GM18873 (cell line): ENCODE results near the gene RNF14.

Experiments used
- ATAC-seq: cut with Tn5 transposase; IDR thresholded peaks from one replicate; pipeline ENCODE4 v1.9.1; 2021; ENCODE audit warnings: mild to moderate bottlenecking, moderate library complexity, moderate number of reproducible peaks; ENCODE audit not compliant: unreplicated experiment, low FRiP score

RNF14 gene

DNA sequence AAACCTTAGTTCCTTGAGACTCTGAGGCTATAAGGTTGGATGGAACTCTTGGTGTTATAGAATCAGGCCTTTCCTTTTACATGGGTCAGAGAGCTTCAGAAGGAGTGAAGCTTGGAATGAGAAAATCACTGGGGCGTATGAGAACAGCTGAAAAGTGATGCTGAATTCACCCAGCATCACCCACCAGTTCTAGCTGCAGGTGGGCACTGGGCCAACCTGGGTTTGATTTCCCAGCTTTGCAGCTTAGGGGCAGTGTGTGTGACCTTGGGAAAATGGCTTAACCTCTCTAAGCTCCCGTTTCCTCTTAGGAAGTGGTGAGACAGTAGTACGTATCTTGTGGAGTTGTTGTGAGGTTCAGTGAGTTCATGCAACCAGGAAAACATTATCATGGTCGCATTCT, 21.6 kb upstream of the RNF14 start:
- ATAC-seq = no peak

DNA sequence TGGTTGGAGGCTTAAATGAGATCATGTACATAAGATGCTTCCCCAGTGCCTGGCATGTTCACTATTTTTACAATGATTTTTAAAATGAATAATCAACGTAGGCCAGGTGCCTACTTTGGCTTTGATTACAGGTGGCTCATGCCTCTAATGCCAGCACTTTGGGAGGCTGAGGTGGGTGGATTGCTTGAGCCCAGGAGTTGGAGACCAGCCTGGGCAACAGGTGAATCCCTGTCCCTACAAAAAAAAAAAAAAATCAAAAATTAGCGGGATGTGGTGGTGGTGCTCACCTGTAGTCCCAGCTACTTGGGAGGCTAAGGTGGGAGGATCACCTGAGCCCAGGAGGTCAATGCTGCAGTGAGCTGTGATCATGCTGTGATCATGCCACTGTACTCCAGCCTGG, 20.1 kb upstream of the RNF14 start:
- no peak for ATAC-seq

DNA sequence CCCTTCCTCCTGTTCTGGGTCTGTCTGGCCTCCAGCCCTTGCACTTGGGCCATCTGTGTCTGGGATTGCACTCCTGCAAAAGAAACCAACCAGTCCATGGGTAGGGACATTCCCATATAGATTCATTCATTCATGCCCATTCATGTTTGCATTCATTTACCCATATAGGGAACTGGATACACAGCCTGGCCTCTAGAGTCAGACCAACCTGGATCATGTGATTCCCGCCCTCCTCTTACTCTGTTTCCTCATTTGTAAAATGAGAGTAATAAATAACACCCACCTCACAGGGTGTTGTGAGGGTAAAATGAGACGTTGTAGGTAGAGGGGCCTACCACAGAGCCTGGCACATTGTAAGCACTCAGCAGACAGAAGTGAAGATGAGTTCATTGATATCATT, 19.4 kb upstream of the RNF14 start:
- ATAC-seq = no peak

DNA sequence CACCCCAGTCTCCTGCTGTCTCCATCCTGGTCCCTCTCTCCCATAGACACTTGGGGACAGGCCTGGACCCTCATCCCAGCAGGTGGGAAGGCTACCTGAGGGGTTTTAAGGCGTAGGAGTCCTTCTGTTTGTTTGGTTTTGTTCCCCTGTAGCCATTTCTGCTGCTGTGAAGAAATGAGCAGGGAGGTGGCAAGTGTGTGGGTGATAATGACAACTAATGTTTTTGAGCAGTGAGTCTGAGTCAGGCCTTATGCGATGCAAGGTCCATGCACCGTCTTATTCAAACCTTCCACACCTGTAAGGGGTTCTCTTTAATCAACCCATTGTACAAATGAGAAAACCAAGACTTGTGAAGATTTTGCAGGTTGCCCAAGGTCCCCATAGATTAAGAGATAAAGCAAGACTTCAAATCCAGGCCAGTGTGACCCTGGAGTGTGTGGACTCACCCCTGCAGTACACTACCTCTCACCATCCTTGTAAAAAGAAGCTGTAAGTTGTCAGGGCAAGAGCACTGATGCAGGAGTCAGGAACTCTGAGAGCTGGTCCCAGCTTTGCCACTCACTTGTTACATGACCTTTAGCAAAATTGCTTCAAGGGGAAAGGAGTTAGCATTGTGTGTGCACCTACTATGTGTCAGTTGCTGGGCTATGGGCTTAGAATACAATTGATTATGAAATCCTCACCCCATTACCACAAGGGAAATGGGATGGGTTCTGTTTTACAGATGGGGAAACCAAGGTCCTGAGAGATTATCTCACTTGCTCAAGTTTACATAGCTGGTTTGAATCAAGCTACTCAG, 18.5 kb upstream of the RNF14 start:
- no peak for ATAC-seq

DNA sequence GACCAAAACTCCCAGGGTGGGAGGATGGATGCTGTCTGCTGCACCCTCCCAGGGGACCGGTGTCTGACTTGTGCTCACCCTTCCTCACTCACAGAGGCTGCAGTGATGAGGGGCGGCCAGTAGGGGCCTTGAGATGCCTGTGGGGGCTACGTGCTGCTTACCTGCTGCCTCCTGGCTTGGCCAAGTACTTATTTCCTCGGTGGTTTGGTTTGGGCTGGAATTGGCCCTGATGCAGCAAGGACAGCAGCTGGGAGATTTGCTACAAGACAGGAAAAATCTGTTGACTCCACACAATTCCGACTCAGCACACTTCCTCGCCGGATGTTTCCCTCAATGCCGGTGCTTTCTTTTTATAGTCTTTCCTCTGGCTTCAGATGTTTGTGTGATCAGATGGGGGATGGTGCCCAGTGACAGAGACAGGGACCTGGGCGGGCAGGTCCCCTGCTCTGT, 17.5 kb upstream of the RNF14 start:
- no peak for ATAC-seq

DNA sequence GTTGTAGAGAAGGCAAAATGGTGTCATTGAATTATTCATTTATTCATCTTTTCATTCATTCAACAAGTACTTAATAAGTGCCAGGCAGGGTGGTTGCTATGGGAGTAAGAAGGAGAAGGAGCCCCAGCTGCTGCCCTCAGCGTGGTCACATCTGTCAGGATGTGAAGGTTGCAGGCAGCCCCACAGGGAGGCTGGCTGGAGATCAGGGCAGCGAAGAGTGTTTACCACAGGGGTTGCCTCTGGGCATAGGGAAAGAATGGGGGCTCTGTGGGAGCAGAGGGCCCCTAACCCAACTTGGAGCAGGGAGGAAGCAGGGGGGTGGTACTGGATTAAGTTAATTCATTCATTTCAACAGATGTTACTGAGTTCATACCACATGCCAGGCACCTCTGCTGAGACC, 16.9 kb upstream of the RNF14 start:
- no peak for ATAC-seq

GRCh38 chr5:141954194-141954593, 14.7 kb upstream of the RNF14 start:
- ATAC-seq = no peak

GRCh38 chr5:141957367-141957996, 11.4 kb upstream of the RNF14 start:
- no peak for ATAC-seq

- ATAC-seq = no peak
Observed at GRCh38 chr5:141958113-141958512, 10.8 kb upstream of the RNF14 start, which contains the start of gene PCDH12. PCDH12 (minus strand) TSS chr5:141958202; CDS start chr5:141957851, 351 bp downstream.

DNA sequence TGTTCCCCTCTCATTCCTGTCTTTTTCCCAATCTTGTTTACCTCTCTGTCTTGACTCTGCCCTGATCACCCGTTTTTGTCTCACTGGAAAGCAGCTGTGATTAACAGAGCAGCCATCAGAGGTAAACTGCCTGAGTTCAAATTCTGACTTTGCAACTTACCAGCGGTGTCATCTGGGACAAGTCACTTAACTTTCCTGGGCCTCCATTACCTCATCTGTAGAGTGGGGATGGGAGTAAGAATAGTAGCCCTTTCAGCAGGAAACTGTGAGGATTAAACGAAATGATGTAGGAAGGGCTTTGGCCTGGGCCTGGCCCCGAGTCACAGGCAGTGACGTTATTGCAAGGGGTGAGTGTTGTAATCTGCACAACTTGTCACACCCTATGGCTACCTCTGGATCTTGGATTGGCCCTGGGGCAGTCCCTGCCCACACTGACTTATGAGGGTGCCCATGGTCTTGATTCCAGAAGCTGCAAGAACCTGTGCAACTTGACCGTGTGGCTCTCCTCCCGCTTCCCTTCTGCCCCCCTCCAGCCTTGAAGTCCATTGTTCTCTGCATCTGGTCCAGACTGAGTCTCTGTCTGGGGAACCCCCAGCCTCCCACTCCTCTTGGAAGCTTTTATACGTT, 10.2 kb upstream of the RNF14 start:
- ATAC-seq = no peak

GRCh38 chr5:141960018-141960417, 8.9 kb upstream of the RNF14 start:
- ATAC-seq = no peak

- peak; percentile 82 for ATAC-seq
Observed at GRCh38 chr5:141960449-141961323, 8.2 kb upstream of the RNF14 start.

GRCh38 chr5:141961466-141961865, 7.4 kb upstream of the RNF14 start:
- ATAC-seq = no peak

DNA sequence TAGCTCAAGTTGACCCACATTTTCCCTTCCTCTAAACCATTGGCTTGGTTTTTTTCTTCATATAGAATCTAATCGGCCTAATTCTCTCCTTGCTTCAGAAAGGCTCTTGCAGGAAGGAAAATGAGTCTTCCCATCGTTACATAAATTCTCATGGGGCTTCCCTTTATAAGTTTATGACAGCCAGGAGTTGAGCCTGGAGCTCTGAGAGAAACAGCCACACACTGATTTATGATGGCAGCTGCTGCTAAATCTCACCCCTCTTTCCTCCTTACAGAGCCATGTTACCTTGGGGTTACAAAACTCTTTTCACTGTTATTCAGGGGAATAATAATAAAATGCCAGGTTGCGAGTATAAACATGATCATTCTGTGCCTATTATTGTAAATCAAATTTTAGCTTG, 5.2 kb upstream of the RNF14 start:
- ATAC-seq = no peak

DNA sequence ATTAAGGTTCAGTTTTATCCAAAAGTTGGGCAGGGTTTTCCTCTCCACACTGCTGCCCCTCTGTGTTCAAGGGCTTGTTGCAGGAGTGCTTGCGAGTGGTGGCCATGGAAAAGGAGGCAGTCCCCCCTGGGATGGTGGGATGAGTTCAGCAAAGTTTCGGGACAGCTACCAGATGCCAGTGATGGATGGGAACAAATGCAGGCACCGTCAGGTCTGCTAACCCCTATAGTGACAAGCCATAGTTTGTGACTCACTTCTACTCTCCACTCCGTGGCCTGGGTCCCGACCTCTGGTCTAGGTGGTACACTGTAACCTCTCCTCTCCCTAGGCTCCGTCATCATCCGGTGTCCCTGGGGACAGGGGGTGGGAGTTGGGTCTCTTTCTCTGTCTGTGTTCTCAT, 3.8 kb upstream of the RNF14 start:
- ATAC-seq = no peak

DNA sequence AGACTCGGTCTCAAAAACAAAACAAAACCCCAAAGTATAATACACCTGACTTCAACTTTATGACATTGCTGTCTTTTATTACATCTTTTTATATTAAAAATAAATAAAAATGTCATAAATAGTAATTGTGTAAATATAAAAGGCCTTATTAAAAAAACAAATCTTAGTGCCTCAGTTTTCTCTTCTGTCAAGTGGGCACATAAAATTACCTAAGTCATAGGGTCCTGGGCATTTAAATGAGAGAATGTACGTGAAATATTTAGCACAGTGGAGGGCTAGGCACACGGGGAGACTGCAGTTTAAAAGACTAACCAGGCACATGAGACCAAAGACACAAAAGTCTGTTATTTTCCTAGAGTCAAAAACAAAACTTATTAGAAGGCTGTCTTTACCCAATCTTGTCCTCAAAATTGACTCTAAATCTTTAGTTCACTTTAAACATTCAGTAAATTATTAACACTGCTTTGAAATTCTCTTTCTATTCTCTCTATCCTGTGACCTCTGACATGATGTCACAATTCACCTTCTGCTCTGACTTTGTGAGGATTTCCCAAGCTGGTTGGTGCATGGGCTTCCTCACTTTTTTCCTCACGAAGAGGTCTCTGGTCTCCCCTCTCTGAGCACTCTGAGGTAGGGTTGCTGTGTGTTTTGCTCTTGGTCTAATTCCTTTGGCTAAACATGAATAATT, 2.5 kb upstream of the RNF14 start:
- no peak for ATAC-seq

GRCh38 chr5:141966963-141967333, 2.0 kb upstream of the RNF14 start:
- ATAC-seq = no peak

GRCh38 chr5:141969783-141970771, 1.2 kb downstream of the RNF14 start:
- peak; percentile 66 for ATAC-seq
